HepG2 (cell line): ENCODE data around the gene JMJD7. TPM values are rescaled to one million over a fixed set of nuclear protein-coding genes. Genes with fewer than 3 reads are reported as not detected.

ENCODE experiments used
- BCL6 ChIP-seq: IDR thresholded peaks from 2 replicates; pipeline ENCODE4 v1.6.1; 2016; ENCODE audit warnings: missing genetic modification reagents, missing compliant biosample characterization
- GMEB2 ChIP-seq: IDR thresholded peaks from 2 replicates; pipeline ENCODE4 v1.6.1; 2016; ENCODE audit warnings: missing biosample characterization, missing genetic modification reagents, low read depth
- KDM3A ChIP-seq: IDR thresholded peaks from 2 replicates; pipeline ENCODE4 v1.6.1; 2018; ENCODE audit warnings: low read depth, missing compliant biosample characterization
- KLF16 ChIP-seq, 2 experiments: sonication (generic) in 1 of 2; formaldehyde crosslinking in 1 of 2; IDR thresholded peaks; 2 replicates each; pipeline versions ENCODE4 v1.6.1 to v1.8.0; 2016 to 2023; ENCODE audit warnings: missing genetic modification reagents in 2 of 2, missing compliant biosample characterization in 1 of 2
- MYPOP ChIP-seq: sonication (generic); formaldehyde crosslinking; IDR thresholded peaks from 2 replicates; pipeline ENCODE4 v1.8.1; 2023; ENCODE audit warnings: mild to moderate bottlenecking, moderate library complexity, missing genetic modification reagents
- NONO ChIP-seq, 2 experiments: fragments of 450-650 bp in 1 of 2; sonication (generic) in 1 of 2; formaldehyde crosslinking in 1 of 2; IDR thresholded peaks in 1 of 2; conservative IDR thresholded peaks in 1 of 2; 2 replicates each; pipeline versions ENCODE4 v1.6.1 to v1.8.0; 2017 to 2022; ENCODE audit warnings: mild to moderate bottlenecking in 1 of 2, missing genetic modification reagents in 1 of 2, moderate library complexity in 1 of 2
- PCBP1 ChIP-seq: fragments of 200-400 bp; formaldehyde crosslinking; IDR thresholded peaks from 2 replicates; pipeline ENCODE4 v1.6.1; 2017; ENCODE audit warnings: mild to moderate bottlenecking, low read depth, low read length, borderline replicate concordance
- POLR2G ChIP-seq: fragments of 200-400 bp; formaldehyde crosslinking; IDR thresholded peaks from 2 replicates; pipeline ENCODE4 v1.6.1; 2018; ENCODE audit warnings: mild to moderate bottlenecking, low read depth, low read length, moderate library complexity
- RXRA ChIP-seq: sonication (generic); formaldehyde crosslinking; IDR thresholded peaks from 2 replicates; pipeline ENCODE4 v1.5.1; 2020; ENCODE audit warnings: missing genetic modification reagents
- SKIL ChIP-seq: sonication (generic); formaldehyde crosslinking; IDR thresholded peaks from 2 replicates; pipeline ENCODE4 v1.8.0; 2022; ENCODE audit warnings: missing genetic modification reagents, mild to moderate bottlenecking, moderate library complexity, borderline replicate concordance
- STAG1 ChIP-seq: sonication (generic); formaldehyde crosslinking; IDR thresholded peaks from 2 replicates; pipeline ENCODE4 v1.4.0; 2020; ENCODE audit warnings: missing genetic modification reagents
- THAP9 ChIP-seq: sonication (generic); formaldehyde crosslinking; IDR thresholded peaks from 2 replicates; pipeline ENCODE4; 2020; ENCODE audit warnings: missing genetic modification reagents, mild to moderate bottlenecking, borderline replicate concordance
- ZBTB34 ChIP-seq: sonication (generic); formaldehyde crosslinking; IDR thresholded peaks from 2 replicates; pipeline ENCODE4 v1.8.0; 2022; ENCODE audit warnings: mild to moderate bottlenecking, missing genetic modification reagents
- ZNF382 ChIP-seq: sonication (generic); formaldehyde crosslinking; IDR thresholded peaks from 2 replicates; pipeline ENCODE4 v1.5.0; 2020; ENCODE audit warnings: missing genetic modification reagents, mild to moderate bottlenecking, borderline replicate concordance
- ZSCAN20 ChIP-seq: sonication (generic); formaldehyde crosslinking; IDR thresholded peaks from 2 replicates; pipeline ENCODE4 v1.4.0; 2020; ENCODE audit warnings: missing genetic modification reagents, mild to moderate bottlenecking, borderline replicate concordance
- polyA plus RNA-seq, 8 experiments: library from polyadenylated mRNA; depleted of rRNA in 3 of 8; stranded (reverse) in 7 of 8; unstranded in 1 of 8; fragments of >200 nt; fragmentation: Illumina TruSeq in 4 of 8; extraction: Trizol in 4 of 8; gene quantifications; 2 replicates each; pipeline versions ENCODE4 v1.2.1 to v1.2.3, GENCODE V29; 2011 to 2016; ENCODE audit warnings: low read depth in 4 of 8, missing spikeins in 1 of 8, mixed read lengths in 1 of 8; ENCODE audit not compliant: insufficient read depth in 1 of 8
- total RNA-seq, 5 experiments: library from RNA; depleted of rRNA; stranded (reverse); fragments of >200 nt; fragmentation: Illumina TruSeq; extraction: Trizol; gene quantifications; 2 replicates each; pipeline ENCODE4 v1.2.3, GENCODE V29; 2016; ENCODE audit warnings: low read depth in 1 of 5

The JMJD7 gene
- total and polyA plus RNA-seq, 2 of the 13 experiments (the other 11 are each of a cell fraction or from before 2014, with no cell fraction given) = 6.4 to 7.1 TPM

GRCh38 chr15:41827880-41828806, at the start of gene JMJD7 (continued):
- no peak for TF ChIP-seq NONO (IDR thresholded peaks at IDR 0.05)
- TF ChIP-seq NONO (CRISPR knock-in tag; conservative IDR thresholded peaks at IDR 0.05) = peak; percentile 19; the same call in 1 of the 2 replicates
- TF ChIP-seq RXRA (CRISPR knock-in tag) = peak; percentile 63; the same call in 1 of the 2 replicates
- TF ChIP-seq POLR2G = peak; percentile 77
- TF ChIP-seq KLF16 (CRISPR knock-in tag; IDR thresholded peaks at IDR 0.05) = peak in 1 of 2 experiments; percentile 62; a peak in 1 of 4 replicates
- TF ChIP-seq STAG1 (CRISPR knock-in tag) = no peak
- no peak for TF ChIP-seq ZNF382 (CRISPR knock-in tag)
- peak; percentile 53; the same call in 1 of the 2 replicates for TF ChIP-seq PCBP1
- TF ChIP-seq KDM3A (CRISPR knock-in tag) = no peak
- TF ChIP-seq ZBTB34 = 0 out of 2 replicates have a peak, but pooled peaks have one; percentile 22
- peak; percentile 59; the same call in 1 of the 2 replicates for TF ChIP-seq MYPOP
- TF ChIP-seq ZSCAN20 (CRISPR knock-in tag) = no peak
- no peak for TF ChIP-seq SKIL (CRISPR knock-in tag)
- no peak for TF ChIP-seq THAP9 (CRISPR knock-in tag)
- TF ChIP-seq GMEB2 (CRISPR knock-in tag) = no peak
- TF ChIP-seq BCL6 (CRISPR knock-in tag) = 0 out of 2 replicates have a peak, but pooled peaks have one; percentile 25
